ENCODE data around the gene AKR1C2. TPM values are rescaled to one million over a fixed set of nuclear protein-coding genes. Genes with fewer than 3 reads are reported as not detected.

The AKR1C2 gene
- total and polyA plus RNA-seq, 4 experiments from 2014 or later, result not detected

DNA sequence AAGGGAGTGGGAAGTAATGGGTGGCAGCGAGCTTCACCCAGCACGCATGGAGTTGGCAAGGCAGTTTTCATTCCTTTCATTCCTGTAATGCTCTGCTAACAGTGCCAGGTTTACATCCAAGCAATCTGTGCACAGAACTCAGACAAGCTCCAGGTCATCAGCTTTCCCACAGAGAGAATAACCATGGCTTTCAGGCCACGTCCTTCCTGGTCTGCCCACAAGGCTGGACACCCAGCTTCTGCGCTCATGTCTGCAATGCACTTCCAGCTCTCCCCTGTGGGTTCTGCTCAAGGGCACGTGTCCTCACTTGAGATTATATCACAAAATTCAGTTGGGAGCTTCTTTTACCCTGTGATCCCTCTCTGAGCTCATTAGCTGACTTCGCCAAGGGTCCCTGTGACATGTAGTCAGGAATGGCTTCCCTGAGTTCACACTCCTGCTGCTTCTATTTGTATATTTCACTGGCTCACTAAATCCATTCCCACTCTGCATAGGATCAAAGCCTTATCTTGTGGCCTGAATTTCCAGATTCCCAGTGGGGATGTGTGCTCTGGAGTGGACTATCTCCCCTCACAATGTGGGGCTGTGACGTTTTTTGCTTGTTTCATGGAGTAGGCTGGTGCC is 18.6 kb downstream of the AKR1C2 start:
- Mint-ChIP-seq H3K4me1 (peaks cover 0 to 2% (median 0%) of the 10 kb centered on the region in 4 donors), H3K4me3 (no peak overlapping the region), H3K27ac (peak overlapping the region in 1 of 7 donors; percentile 36), H3K27me3 (peaks cover 4 to 15% of the 10 kb centered on the region in 2 donors), H3K36me3 (no peaks in the 10 kb centered on the region), H3K9me3 (no peaks in the 10 kb centered on the region)
- Histone ChIP-seq H3K4me3 (ENCODE audit: low read length in 2 of 2) (no peak overlapping the region), H3K36me3 (ENCODE audit: insufficient read depth, low read length) (no peaks in the 10 kb centered on the region), H3K4me1 (ENCODE audit: insufficient read depth, low read length) (no peaks in the 10 kb centered on the region), H3K27ac (ENCODE audit: low read depth, low read length) (no peak overlapping the region), H3K9me3 (ENCODE audit: control insufficient read depth in 1 of 2, low read length in 2 of 2) (no peaks in the 10 kb centered on the region), H3K27me3 (ENCODE audit: insufficient read depth, low read length) (no peaks in the 10 kb centered on the region)
- CTCF ChIA-PET (ENCODE audit: partially characterized antibody), result interaction anchor here (0.6 kb wide), 1 partner anchor 1342 kb away, joined by 3 read pairs; no protein-coding TSS in a partner anchor
- POLR2A ChIA-PET (ENCODE audit: partially characterized antibody), result no interaction called here
- DNase-seq, result no peak
- intact Hi-C loops (cut with micrococcal nuclease), result loop anchor here (5.0 kb wide), 1 partner anchor 138 kb away; no protein-coding TSS in a partner anchor

DNA sequence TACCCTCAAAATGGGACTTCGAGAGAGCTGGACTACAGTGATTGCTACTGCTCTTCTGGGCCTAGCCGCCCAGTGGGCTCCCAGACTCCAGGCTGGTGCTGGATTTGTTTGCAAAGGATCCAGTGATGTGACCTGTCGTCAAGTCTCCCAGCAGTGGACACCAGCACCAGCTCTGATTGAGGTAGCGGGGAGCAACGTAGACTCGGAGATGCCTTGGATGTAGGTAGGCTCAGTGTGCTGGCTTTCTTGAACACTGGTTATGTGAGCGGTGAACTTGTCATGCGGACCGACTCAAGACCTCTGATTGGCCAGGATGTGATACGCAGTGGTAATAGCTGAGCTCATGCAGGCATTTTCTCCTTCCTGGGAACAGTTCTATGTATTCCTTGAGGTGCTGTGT is 19.4 kb downstream of the AKR1C2 start:
- Histone ChIP-seq H3K27me3 (ENCODE audit: insufficient read depth, low read length) (no peaks in the 10 kb centered on the region), H3K9me3 (ENCODE audit: control insufficient read depth in 1 of 2, low read length in 2 of 2) (no peaks in the 10 kb centered on the region), H3K27ac (ENCODE audit: low read depth, low read length) (no peak overlapping the region), H3K4me3 (ENCODE audit: low read length in 2 of 2) (no peak overlapping the region), H3K36me3 (ENCODE audit: insufficient read depth, low read length) (no peaks in the 10 kb centered on the region), H3K4me1 (ENCODE audit: insufficient read depth, low read length) (no peaks in the 10 kb centered on the region)
- no peak overlapping the region for H3K4me3 Mint-ChIP-seq
- no peak for DNase-seq
- H3K4me1 Mint-ChIP-seq, result peaks cover 0 to 2% (median 0%) of the 10 kb centered on the region in 4 donors
- peaks cover 2 to 15% of the 10 kb centered on the region in 2 donors for H3K27me3 Mint-ChIP-seq
- intact Hi-C loops (cut with micrococcal nuclease), result loop anchor here (5.0 kb wide), 1 partner anchor 137 kb away; no protein-coding TSS in a partner anchor
- H3K36me3 Mint-ChIP-seq, result no peaks in the 10 kb centered on the region
- ChIA-PET CTCF (ENCODE audit: partially characterized antibody) (no interaction called here), POLR2A (ENCODE audit: partially characterized antibody) (no interaction called here)
- H3K9me3 Mint-ChIP-seq, result no peaks in the 10 kb centered on the region
- no peak overlapping the region for H3K27ac Mint-ChIP-seq

- H3K4me1 ChIP-seq (ENCODE audit: insufficient read depth, low read length), result no peaks in the 10 kb centered on the region
- no peaks in the 10 kb centered on the region for H3K36me3 ChIP-seq (ENCODE audit: insufficient read depth, low read length)
- ChIA-PET CTCF (ENCODE audit: partially characterized antibody) (no interaction called here), POLR2A (ENCODE audit: partially characterized antibody) (no interaction called here)
- H3K36me3 Mint-ChIP-seq, result no peaks in the 10 kb centered on the region
- H3K9me3 ChIP-seq (ENCODE audit: control insufficient read depth in 1 of 2, low read length in 2 of 2), result no peaks in the 10 kb centered on the region
- peaks cover 2 to 15% of the 10 kb centered on the region in 2 donors for H3K27me3 Mint-ChIP-seq
- no peak for DNase-seq
- H3K9me3 Mint-ChIP-seq, result no peaks in the 10 kb centered on the region
- no peak overlapping the region for H3K4me3 ChIP-seq (ENCODE audit: low read length in 2 of 2)
- H3K27me3 ChIP-seq (ENCODE audit: insufficient read depth, low read length), result no peaks in the 10 kb centered on the region
- no peak overlapping the region for H3K27ac Mint-ChIP-seq
- no peak overlapping the region for H3K4me3 Mint-ChIP-seq
- no peak overlapping the region for H3K27ac ChIP-seq (ENCODE audit: low read depth, low read length)
- intact Hi-C loops (cut with micrococcal nuclease), result loop anchor here (2.0 to 5.0 kb wide), 2 partner anchors 136 to 169 kb away; no protein-coding TSS in a partner anchor
- H3K4me1 Mint-ChIP-seq, result peaks cover 0 to 2% (median 0%) of the 10 kb centered on the region in 4 donors
Observed at GRCh38 chr10:4983615-4984216, 19.9 kb downstream of the AKR1C2 start.

DNA sequence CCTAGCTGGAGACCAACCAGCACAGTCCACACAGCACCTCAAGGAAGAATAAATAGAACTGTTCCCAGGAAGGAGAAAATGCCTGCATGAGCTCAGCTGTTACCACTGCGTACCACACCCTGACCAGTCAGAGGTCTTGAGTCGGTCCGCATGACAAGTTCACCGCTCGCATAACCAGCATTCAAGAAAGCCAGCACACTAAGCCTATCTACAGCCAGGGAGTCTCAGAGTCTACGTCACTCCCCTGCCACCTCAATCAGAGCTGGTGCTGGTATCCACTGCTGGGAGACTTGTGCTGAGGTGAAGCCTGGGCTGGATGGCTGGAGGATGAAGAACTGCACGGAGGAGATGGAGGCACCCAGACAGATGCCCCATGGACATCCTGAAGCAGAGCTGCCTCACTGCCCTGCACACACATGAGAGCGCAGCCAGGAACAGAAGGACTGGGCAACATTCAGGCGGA is 20.9 kb downstream of the AKR1C2 start:
- H3K27ac Mint-ChIP-seq, result peak overlapping the region in 1 of 7 donors; percentile 4
- no peak overlapping the region for H3K4me3 Mint-ChIP-seq
- intact Hi-C loops (cut with micrococcal nuclease), result loop anchor here (2.0 to 5.0 kb wide), 2 partner anchors 135 to 168 kb away; no protein-coding TSS in a partner anchor
- peaks cover 2 to 15% of the 10 kb centered on the region in 2 donors for H3K27me3 Mint-ChIP-seq
- no peak for DNase-seq
- H3K4me1 Mint-ChIP-seq, result peaks cover 0 to 2% (median 0%) of the 10 kb centered on the region in 4 donors
- no peak overlapping the region for H3K27ac ChIP-seq (ENCODE audit: low read depth, low read length)
- no peaks in the 10 kb centered on the region for H3K4me1 ChIP-seq (ENCODE audit: insufficient read depth, low read length)
- no peaks in the 10 kb centered on the region for H3K36me3 Mint-ChIP-seq
- H3K9me3 Mint-ChIP-seq, result no peaks in the 10 kb centered on the region
- H3K27me3 ChIP-seq (ENCODE audit: insufficient read depth, low read length), result no peaks in the 10 kb centered on the region
- ChIA-PET CTCF (ENCODE audit: partially characterized antibody) (no interaction called here), POLR2A (ENCODE audit: partially characterized antibody) (no interaction called here)
- no peak overlapping the region for H3K4me3 ChIP-seq (ENCODE audit: low read length in 2 of 2)
- H3K9me3 ChIP-seq (ENCODE audit: control insufficient read depth in 1 of 2, low read length in 2 of 2), result no peaks in the 10 kb centered on the region
- no peaks in the 10 kb centered on the region for H3K36me3 ChIP-seq (ENCODE audit: insufficient read depth, low read length)

DNA sequence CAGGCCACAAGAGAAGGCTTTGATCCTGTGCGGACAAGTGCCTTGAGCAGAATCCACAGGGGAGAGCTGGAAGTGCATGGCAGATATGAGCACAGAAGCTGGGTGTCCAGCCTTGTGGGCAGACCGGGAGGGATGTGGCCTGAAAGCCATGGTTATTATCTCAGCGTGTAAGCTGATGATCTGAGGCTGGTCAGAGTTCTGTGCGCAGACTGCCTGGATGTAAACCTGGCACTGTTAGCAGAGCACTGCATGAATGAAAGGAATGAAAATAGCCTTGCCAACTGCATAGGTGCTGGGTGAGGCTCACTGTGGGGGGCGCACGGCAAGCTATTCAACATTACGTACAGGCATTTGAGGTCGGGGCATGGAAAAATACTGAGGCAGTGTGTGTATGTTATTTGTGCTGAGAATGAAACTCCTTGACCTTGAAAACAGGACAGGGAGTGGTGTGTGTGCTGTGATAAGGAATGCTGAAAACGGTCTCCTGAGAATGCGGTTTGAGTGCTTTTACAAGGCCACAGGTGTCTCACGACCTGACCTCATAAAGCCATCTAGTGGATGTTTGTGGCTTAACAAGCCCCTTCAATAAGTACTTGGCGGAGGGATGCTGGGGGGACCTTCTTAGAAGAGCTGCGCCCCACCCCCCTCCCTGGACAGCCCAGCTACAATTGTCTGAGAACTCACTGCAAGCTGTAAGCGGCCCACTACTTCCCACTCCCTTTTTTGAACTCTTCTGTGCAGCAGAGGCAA is 21.8 kb downstream of the AKR1C2 start:
- ChIA-PET POLR2A (ENCODE audit: partially characterized antibody) (no interaction called here), CTCF (ENCODE audit: partially characterized antibody) (no interaction called here)
- intact Hi-C loops (cut with micrococcal nuclease), result loop anchor here (2.0 to 5.0 kb wide), 2 partner anchors 135 to 167 kb away; no protein-coding TSS in a partner anchor
- H3K4me1 ChIP-seq (ENCODE audit: insufficient read depth, low read length), result no peaks in the 10 kb centered on the region
- H3K36me3 ChIP-seq (ENCODE audit: insufficient read depth, low read length), result no peaks in the 10 kb centered on the region
- peak overlapping the region in 1 of 7 donors; percentile 19 for H3K27ac Mint-ChIP-seq
- no peak overlapping the region for H3K4me3 Mint-ChIP-seq
- no peaks in the 10 kb centered on the region for H3K9me3 Mint-ChIP-seq
- H3K4me1 Mint-ChIP-seq, result peaks cover 0 to 2% (median 0%) of the 10 kb centered on the region in 4 donors
- no peak overlapping the region for H3K27ac ChIP-seq (ENCODE audit: low read depth, low read length)
- DNase-seq, result peak in 2 of 5 donors; percentile 1 to 5
- no peaks in the 10 kb centered on the region for H3K36me3 Mint-ChIP-seq
- H3K4me3 ChIP-seq (ENCODE audit: low read length in 2 of 2), result no peak overlapping the region
- no peaks in the 10 kb centered on the region for H3K27me3 ChIP-seq (ENCODE audit: insufficient read depth, low read length)
- H3K9me3 ChIP-seq (ENCODE audit: control insufficient read depth in 1 of 2, low read length in 2 of 2), result no peaks in the 10 kb centered on the region
- H3K27me3 Mint-ChIP-seq, result peaks cover 2 to 15% of the 10 kb centered on the region in 2 donors

DNA sequence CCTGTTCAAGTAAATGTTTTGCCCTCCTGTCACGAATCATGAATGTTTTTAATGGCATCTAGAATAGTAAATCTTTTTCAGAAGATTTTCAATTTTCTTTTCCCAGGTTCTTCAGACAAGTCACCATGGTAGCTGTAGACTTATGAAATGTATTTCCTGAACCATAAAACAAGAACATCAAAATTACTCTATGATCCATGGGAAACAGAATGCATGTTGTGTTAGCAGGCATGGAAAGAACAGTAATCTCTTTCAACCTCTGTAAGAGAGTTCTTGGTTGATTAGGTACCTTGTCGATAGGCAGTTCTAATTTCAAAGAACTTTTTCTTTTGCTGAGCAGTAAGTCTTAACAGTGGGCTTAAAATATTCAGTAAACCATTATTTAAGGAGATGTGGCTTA is 22.9 kb downstream of the AKR1C2 start:
- Histone ChIP-seq H3K27me3 (ENCODE audit: insufficient read depth, low read length) (no peaks in the 10 kb centered on the region), H3K4me3 (ENCODE audit: low read length in 2 of 2) (no peak overlapping the region), H3K27ac (ENCODE audit: low read depth, low read length) (no peak overlapping the region), H3K4me1 (ENCODE audit: insufficient read depth, low read length) (no peaks in the 10 kb centered on the region), H3K9me3 (ENCODE audit: control insufficient read depth in 1 of 2, low read length in 2 of 2) (no peaks in the 10 kb centered on the region), H3K36me3 (ENCODE audit: insufficient read depth, low read length) (no peaks in the 10 kb centered on the region)
- Mint-ChIP-seq H3K4me1 (peaks cover 0 to 2% (median 0%) of the 10 kb centered on the region in 4 donors), H3K27ac (no peak overlapping the region), H3K9me3 (no peaks in the 10 kb centered on the region), H3K4me3 (no peak overlapping the region), H3K27me3 (peaks cover 2 to 13% of the 10 kb centered on the region in 2 donors), H3K36me3 (peaks cover 0 to 5% of the 10 kb centered on the region in 2 donors)
- intact Hi-C loops (cut with micrococcal nuclease), result loop anchor here (5.0 kb wide), 1 partner anchor 133 kb away; no protein-coding TSS in a partner anchor
- DNase-seq, result no peak
- ChIA-PET POLR2A (ENCODE audit: partially characterized antibody) (no interaction called here), CTCF (ENCODE audit: partially characterized antibody) (no interaction called here)

DNA sequence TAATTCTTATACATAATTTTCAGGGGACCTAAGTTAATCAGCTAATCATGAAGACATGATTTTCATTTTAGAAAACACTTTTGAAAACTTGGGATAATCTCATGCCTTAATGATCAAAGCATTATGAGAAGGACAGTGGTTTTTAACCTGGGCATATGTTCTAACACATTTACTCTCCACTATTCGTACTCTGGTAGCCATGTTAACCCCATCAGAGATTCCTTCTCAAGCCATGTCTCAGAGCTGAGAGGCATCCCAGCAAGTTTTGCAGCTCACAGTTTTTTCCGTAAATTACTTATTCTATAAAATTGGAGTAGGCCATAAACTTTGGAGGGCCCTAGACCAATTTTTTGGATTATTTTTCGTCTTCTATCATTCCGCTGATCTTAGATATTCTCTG is 24.8 kb downstream of the AKR1C2 start:
- POLR2A ChIA-PET (ENCODE audit: partially characterized antibody), result no interaction called here
- Histone ChIP-seq H3K9me3 (ENCODE audit: control insufficient read depth in 1 of 2, low read length in 2 of 2) (no peaks in the 10 kb centered on the region), H3K27me3 (ENCODE audit: insufficient read depth, low read length) (no peaks in the 10 kb centered on the region), H3K27ac (ENCODE audit: low read depth, low read length) (no peak overlapping the region), H3K36me3 (ENCODE audit: insufficient read depth, low read length) (no peaks in the 10 kb centered on the region), H3K4me1 (ENCODE audit: insufficient read depth, low read length) (no peaks in the 10 kb centered on the region), H3K4me3 (ENCODE audit: low read length in 2 of 2) (no peak overlapping the region)
- DNase-seq, result no peak
- no peak overlapping the region for H3K27ac Mint-ChIP-seq
- peaks cover 0 to 2% (median 0%) of the 10 kb centered on the region in 4 donors for H3K4me1 Mint-ChIP-seq
- peaks cover 2 to 10% of the 10 kb centered on the region in 2 donors for H3K27me3 Mint-ChIP-seq
- H3K36me3 Mint-ChIP-seq, result peaks cover 0 to 5% of the 10 kb centered on the region in 2 donors
- intact Hi-C loops (cut with micrococcal nuclease), result no loop called here
- no peaks in the 10 kb centered on the region for H3K9me3 Mint-ChIP-seq
- no peak overlapping the region for H3K4me3 Mint-ChIP-seq
- CTCF ChIA-PET (ENCODE audit: partially characterized antibody), result no interaction called here
